ENCODE data around the gene FMNL2.

The FMNL2 gene

DNA sequence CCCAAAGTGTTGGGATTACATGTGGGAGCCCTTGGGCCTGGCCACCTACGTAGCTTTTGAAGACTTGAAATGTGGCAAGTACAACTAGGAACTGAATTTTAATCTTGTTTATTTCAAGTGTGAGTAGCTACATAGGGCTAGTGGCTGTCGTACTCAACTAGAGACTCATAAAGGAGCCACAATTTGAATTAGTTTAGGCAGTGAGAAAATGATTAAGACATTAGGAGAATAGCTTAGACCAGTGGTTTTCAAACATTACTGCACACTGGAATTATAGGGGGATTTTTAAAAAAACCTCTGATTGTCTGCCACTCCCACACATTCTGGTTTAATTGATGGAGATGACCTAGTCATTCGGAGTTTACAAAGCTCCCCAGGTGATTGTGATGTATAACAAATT is 127.1 kb downstream of the FMNL2 start:
- 100% methylated on average over 1 to 2 of the region's 3 CpGs for WGBS, 2 experiments (ENCODE audit: insufficient coverage in 2 of 2)
- no peaks in the 10 kb centered on the region for H3K36me3 ChIP-seq (ENCODE audit: control insufficient read depth, insufficient read depth, low read length)
- H3K4me3 ChIP-seq (ENCODE audit: extremely low read depth, insufficient read depth, low read length, poor library complexity, severe bottlenecking): no peak overlapping the region
- no peaks in the 10 kb centered on the region for H3K9me3 ChIP-seq (ENCODE audit: control insufficient read depth, low read length)
- H3K4me1 ChIP-seq (ENCODE audit: control insufficient read depth, insufficient read depth, low read length, poor library complexity, severe bottlenecking): peaks cover 22% of the 10 kb centered on the region
- H3K27ac ChIP-seq (ENCODE audit: low read depth, low read length, severe bottlenecking): no peak overlapping the region

- no peak overlapping the region for H3K4me3 ChIP-seq (ENCODE audit: extremely low read depth, insufficient read depth, low read length, poor library complexity, severe bottlenecking)
- 100% methylated on average over 1 of the region's 5 CpGs; no CpG with 5 or more reads in 1 of the 2 experiments for WGBS, 2 experiments (ENCODE audit: insufficient coverage in 2 of 2)
- H3K4me1 ChIP-seq (ENCODE audit: control insufficient read depth, insufficient read depth, low read length, poor library complexity, severe bottlenecking): peaks cover 28% of the 10 kb centered on the region
- no peaks in the 10 kb centered on the region for H3K36me3 ChIP-seq (ENCODE audit: control insufficient read depth, insufficient read depth, low read length)
- no peaks in the 10 kb centered on the region for H3K9me3 ChIP-seq (ENCODE audit: control insufficient read depth, low read length)
- no peak overlapping the region for H3K27ac ChIP-seq (ENCODE audit: low read depth, low read length, severe bottlenecking)
Measured at GRCh38 chr2:152462779-152463178, 127.8 kb downstream of the FMNL2 start.

GRCh38 chr2:152464851-152465470 is 130.0 kb downstream of the FMNL2 start:
- WGBS, 2 experiments (ENCODE audit: insufficient coverage in 2 of 2): 84 to 93% methylated on average over 7 of the region's 7 CpGs
- H3K27ac ChIP-seq (ENCODE audit: low read depth, low read length, severe bottlenecking): no peak overlapping the region
- peaks cover 33% of the 10 kb centered on the region for H3K4me1 ChIP-seq (ENCODE audit: control insufficient read depth, insufficient read depth, low read length, poor library complexity, severe bottlenecking)
- H3K36me3 ChIP-seq (ENCODE audit: control insufficient read depth, insufficient read depth, low read length): no peaks in the 10 kb centered on the region
- H3K9me3 ChIP-seq (ENCODE audit: control insufficient read depth, low read length): no peaks in the 10 kb centered on the region
- no peak overlapping the region for H3K4me3 ChIP-seq (ENCODE audit: extremely low read depth, insufficient read depth, low read length, poor library complexity, severe bottlenecking)

DNA sequence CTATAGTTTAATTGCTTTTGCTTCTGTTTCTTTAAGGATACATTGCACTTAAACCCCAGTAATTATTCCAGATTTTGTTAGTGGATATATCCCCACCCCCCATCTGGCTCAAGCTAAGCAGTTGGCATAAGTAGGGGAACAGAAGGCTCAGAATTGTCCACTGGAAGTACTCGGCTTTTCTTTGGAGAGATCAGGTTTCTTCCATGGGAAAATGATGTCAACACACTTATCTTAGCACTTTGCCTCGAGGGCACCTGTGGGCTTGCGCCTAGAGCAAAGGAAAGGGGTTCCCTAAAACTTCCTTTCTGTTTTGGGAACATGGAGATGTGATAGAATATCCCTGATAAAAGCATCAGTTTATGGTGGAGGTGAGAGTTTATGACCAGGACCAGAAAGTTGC is 130.6 kb downstream of the FMNL2 start:
- 92 to 100% methylated on average over 1 to 2 of the region's 3 CpGs for WGBS, 2 experiments (ENCODE audit: insufficient coverage in 2 of 2)
- peaks cover 33% of the 10 kb centered on the region for H3K4me1 ChIP-seq (ENCODE audit: control insufficient read depth, insufficient read depth, low read length, poor library complexity, severe bottlenecking)
- H3K27ac ChIP-seq (ENCODE audit: low read depth, low read length, severe bottlenecking): no peak overlapping the region
- H3K36me3 ChIP-seq (ENCODE audit: control insufficient read depth, insufficient read depth, low read length): no peaks in the 10 kb centered on the region
- H3K4me3 ChIP-seq (ENCODE audit: extremely low read depth, insufficient read depth, low read length, poor library complexity, severe bottlenecking): no peak overlapping the region
- H3K9me3 ChIP-seq (ENCODE audit: control insufficient read depth, low read length): no peaks in the 10 kb centered on the region

- H3K9me3 ChIP-seq (ENCODE audit: control insufficient read depth, low read length): no peaks in the 10 kb centered on the region
- peaks cover 38% of the 10 kb centered on the region for H3K4me1 ChIP-seq (ENCODE audit: control insufficient read depth, insufficient read depth, low read length, poor library complexity, severe bottlenecking)
- H3K36me3 ChIP-seq (ENCODE audit: control insufficient read depth, insufficient read depth, low read length): no peaks in the 10 kb centered on the region
- H3K27ac ChIP-seq (ENCODE audit: low read depth, low read length, severe bottlenecking): no peak overlapping the region
- WGBS, 2 experiments (ENCODE audit: insufficient coverage in 2 of 2): 73 to 80% methylated on average over 5 of the region's 6 CpGs
- H3K4me3 ChIP-seq (ENCODE audit: extremely low read depth, insufficient read depth, low read length, poor library complexity, severe bottlenecking): no peak overlapping the region
Measured at GRCh38 chr2:152466041-152466440, 131.1 kb downstream of the FMNL2 start.

GRCh38 chr2:152466980-152467676 is 132.2 kb downstream of the FMNL2 start:
- whole genome bisulfite sequencing, 2 experiments (ENCODE audit: insufficient coverage in 2 of 2): 72 to 88% methylated on average over 6 to 8 of the region's 10 CpGs
- Histone ChIP-seq H3K4me1 (ENCODE audit: control insufficient read depth, insufficient read depth, low read length, poor library complexity, severe bottlenecking) (peaks cover 38% of the 10 kb centered on the region), H3K4me3 (ENCODE audit: extremely low read depth, insufficient read depth, low read length, poor library complexity, severe bottlenecking) (no peak overlapping the region), H3K27ac (ENCODE audit: low read depth, low read length, severe bottlenecking) (peak overlapping the region; percentile 3), H3K9me3 (ENCODE audit: control insufficient read depth, low read length) (no peaks in the 10 kb centered on the region), H3K36me3 (ENCODE audit: control insufficient read depth, insufficient read depth, low read length) (no peaks in the 10 kb centered on the region)

GRCh38 chr2:152467677-152468410 is 132.9 kb downstream of the FMNL2 start:
- Histone ChIP-seq H3K36me3 (ENCODE audit: control insufficient read depth, insufficient read depth, low read length) (no peaks in the 10 kb centered on the region), H3K4me3 (ENCODE audit: extremely low read depth, insufficient read depth, low read length, poor library complexity, severe bottlenecking) (no peak overlapping the region), H3K27ac (ENCODE audit: low read depth, low read length, severe bottlenecking) (peak overlapping the region; percentile 3), H3K9me3 (ENCODE audit: control insufficient read depth, low read length) (no peaks in the 10 kb centered on the region), H3K4me1 (ENCODE audit: control insufficient read depth, insufficient read depth, low read length, poor library complexity, severe bottlenecking) (peaks cover 38% of the 10 kb centered on the region)
- WGBS, 2 experiments (ENCODE audit: insufficient coverage in 2 of 2): 78 to 100% methylated on average over 1 of the region's 4 CpGs

DNA sequence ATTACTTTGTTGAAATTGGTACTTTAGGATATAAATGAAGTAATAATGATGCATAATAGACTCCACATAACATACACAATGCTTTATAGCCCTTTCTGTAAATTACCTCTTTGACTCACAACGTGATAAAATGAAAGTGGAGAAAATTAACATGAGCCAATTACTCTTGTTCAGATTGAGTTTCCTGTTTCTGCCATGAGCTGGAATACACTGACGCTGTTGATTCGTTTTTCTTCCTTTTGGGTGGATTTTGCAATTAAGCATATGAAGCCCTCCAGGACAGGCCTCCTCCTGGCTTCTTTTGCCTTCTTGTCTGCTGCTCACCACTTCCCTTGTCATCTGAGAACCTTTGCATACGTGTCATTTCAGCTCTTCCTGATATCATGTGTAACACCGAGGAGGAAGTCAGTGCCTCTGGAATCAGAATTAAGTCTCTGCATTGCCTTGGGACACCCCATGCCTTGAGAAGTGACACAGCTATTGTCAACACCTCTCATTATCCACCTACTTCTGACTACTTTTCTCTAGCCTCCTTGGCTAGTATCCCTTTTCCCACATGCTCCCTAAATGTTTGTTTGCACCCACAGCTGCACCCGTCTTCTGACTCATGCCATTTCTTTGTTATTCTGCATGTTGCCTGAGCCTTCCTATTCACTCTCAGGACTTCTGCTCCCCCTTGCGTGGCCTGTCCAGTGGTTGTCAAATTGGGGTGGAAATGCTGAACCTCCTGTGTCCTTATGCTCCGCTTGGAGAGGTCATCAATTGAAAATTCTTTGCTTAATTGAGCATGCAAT is 134.1 kb downstream of the FMNL2 start:
- WGBS, 2 experiments (ENCODE audit: insufficient coverage in 2 of 2): 48 to 63% methylated on average over 5 to 6 of the region's 8 CpGs
- Histone ChIP-seq H3K9me3 (ENCODE audit: control insufficient read depth, low read length) (no peaks in the 10 kb centered on the region), H3K4me3 (ENCODE audit: extremely low read depth, insufficient read depth, low read length, poor library complexity, severe bottlenecking) (no peak overlapping the region), H3K4me1 (ENCODE audit: control insufficient read depth, insufficient read depth, low read length, poor library complexity, severe bottlenecking) (peaks cover 38% of the 10 kb centered on the region), H3K36me3 (ENCODE audit: control insufficient read depth, insufficient read depth, low read length) (no peaks in the 10 kb centered on the region), H3K27ac (ENCODE audit: low read depth, low read length, severe bottlenecking) (peak overlapping the region; percentile 50)

DNA sequence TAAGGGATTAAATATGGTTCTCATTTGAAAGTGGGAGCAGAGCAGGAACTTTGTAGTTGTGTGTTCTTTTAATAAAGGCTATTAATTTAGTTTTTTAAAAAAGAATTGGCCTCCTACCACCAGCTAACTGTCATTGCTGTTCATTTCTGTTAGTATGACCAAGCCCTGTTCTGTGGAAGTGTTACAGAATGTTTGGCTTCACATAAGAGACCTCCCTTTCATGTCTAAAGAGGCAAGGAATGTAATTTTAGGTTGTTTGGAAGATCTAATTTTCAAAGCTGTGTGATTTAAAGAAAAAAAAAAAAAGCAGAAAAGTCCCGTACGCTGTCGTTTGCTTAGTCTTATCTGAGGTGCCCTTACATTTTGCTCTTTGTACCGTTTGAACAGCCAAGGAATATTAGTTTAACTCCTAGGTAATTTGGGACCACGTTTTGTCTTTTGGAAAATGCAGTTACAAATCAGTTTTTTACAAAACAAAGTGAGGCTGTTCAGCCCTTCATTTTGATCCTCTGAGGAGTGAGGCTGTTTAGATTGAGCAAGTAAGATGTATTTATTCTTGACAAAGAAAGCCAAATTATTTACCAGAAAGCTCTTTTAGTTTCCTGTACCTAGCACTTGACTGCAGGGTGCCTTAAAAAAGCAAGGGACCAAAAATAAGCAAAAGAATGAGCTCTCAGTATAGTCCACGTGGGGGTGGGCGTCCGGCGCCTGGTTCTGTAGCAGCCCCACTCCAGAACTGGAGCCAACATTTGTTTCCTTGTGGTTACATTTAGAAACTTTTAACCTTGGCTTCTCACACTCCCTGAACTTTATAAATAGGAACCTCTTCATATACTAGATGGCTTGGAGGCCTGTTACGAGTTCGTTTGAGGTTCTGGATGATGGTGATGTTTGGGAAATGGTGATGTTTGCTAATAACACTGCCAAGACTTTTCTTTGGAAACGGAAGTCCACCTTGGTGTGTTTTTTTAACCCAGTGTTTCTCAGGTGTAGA is 136.2 kb downstream of the FMNL2 start:
- H3K27ac ChIP-seq (ENCODE audit: low read depth, low read length, severe bottlenecking): no peak overlapping the region

More for the DNA sequence above, 136.2 kb downstream of the FMNL2 start:
- peaks cover 29% of the 10 kb centered on the region for H3K4me1 ChIP-seq (ENCODE audit: control insufficient read depth, insufficient read depth, low read length, poor library complexity, severe bottlenecking)
- 79 to 93% methylated on average over 9 to 10 of the region's 12 CpGs for WGBS, 2 experiments (ENCODE audit: insufficient coverage in 2 of 2)
- H3K4me3 ChIP-seq (ENCODE audit: extremely low read depth, insufficient read depth, low read length, poor library complexity, severe bottlenecking): no peak overlapping the region
- no peaks in the 10 kb centered on the region for H3K9me3 ChIP-seq (ENCODE audit: control insufficient read depth, low read length)
- no peaks in the 10 kb centered on the region for H3K36me3 ChIP-seq (ENCODE audit: control insufficient read depth, insufficient read depth, low read length)

Data from mesodermal cell (in vitro differentiated cells).